ENCODE data around the gene SLC26A11.
"Not testable (repeated sequence)": the region's sequence is repeated elsewhere in the genome, so short reads cannot be mapped to it uniquely, and the experiment has no call there.

Gene SLC26A11

GRCh38 chr17:80287806-80288567 lies 67.8 kb downstream of the SLC26A11 start:
- DNase-seq: no peak

GRCh38 chr17:80289616-80290015 lies 69.4 kb downstream of the SLC26A11 start:
- no peak for DNase-seq

GRCh38 chr17:80290156-80290555 lies 69.9 kb downstream of the SLC26A11 start:
- DNase-seq: no peak

- DNase-seq: no peak
Observed at GRCh38 chr17:80291260-80291659, 71.0 kb downstream of the SLC26A11 start.

GRCh38 chr17:80291691-80292487 lies 71.7 kb downstream of the SLC26A11 start:
- no peak for DNase-seq

- no peak for DNase-seq
Observed at GRCh38 chr17:80292521-80292971, 72.3 kb downstream of the SLC26A11 start.

- DNase-seq: no peak
Observed at GRCh38 chr17:80294210-80294609, 74.0 kb downstream of the SLC26A11 start.

GRCh38 chr17:80294653-80295052 lies 74.4 kb downstream of the SLC26A11 start:
- no peak for DNase-seq

- no peak for DNase-seq
Observed at GRCh38 chr17:80295146-80295545, 74.9 kb downstream of the SLC26A11 start.

- DNase-seq: no peak
Observed at GRCh38 chr17:80295559-80295958, 75.3 kb downstream of the SLC26A11 start.

- DNase-seq: no peak
Observed at GRCh38 chr17:80296221-80296620, 76.0 kb downstream of the SLC26A11 start.

- DNase-seq: no peak
Observed at GRCh38 chr17:80297996-80298560, 77.9 kb downstream of the SLC26A11 start.

- not testable (repeated sequence) for DNase-seq
Observed at GRCh38 chr17:80299350-80300100, 79.3 kb downstream of the SLC26A11 start.

GRCh38 chr17:80300756-80301155 lies 80.5 kb downstream of the SLC26A11 start:
- not testable (repeated sequence) for DNase-seq
